Endothelial cell of umbilical vein (primary cell): ENCODE data around the gene GLRX5. TPM values are rescaled to one million over a fixed set of nuclear protein-coding genes. Genes with fewer than 3 reads are reported as not detected.

Experiments
- BruUV-seq: library from RNA; stranded (reverse); fragments of 400-500 nt; replicated peaks from 2 replicates; lab custom pipeline; 2021; lab: Mats Ljungman, UMichigan
- CTCF ChIA-PET: fragments of 300-600, 350-600 bp; sonication (Branson Sonifier 250); formaldehyde crosslinking; loops from one replicate; lab custom pipeline; 2021; ENCODE audit warnings: antibody characterized with exemption, inconsistent platforms; lab: Charles Lee
- POLR2A ChIA-PET: fragments of 300-600, 350-600 bp; sonication (Branson Sonifier 250); formaldehyde crosslinking; loops from one replicate; lab custom pipeline; 2021; ENCODE audit warnings: antibody characterized with exemption, inconsistent platforms; lab: Charles Lee
- DNase-seq: peaks from one replicate; pipeline ENCODE4 v3.0.0-alpha.2; 2011; ENCODE audit warnings: low read depth, low spot score
- FAIRE-seq: peaks from 2 replicates; lab custom pipeline; 2011; peaks lifted over from hg19 to GRCh38; lab: Jason Lieb, UNC
- H2AFZ ChIP-seq: 2 replicates; pipeline ENCODE4 v1.6.0; 2012; ENCODE audit warnings: low read depth, low read length, control low read depth, inconsistent platforms
- H3K27ac ChIP-seq: 2 replicates; pipeline ENCODE4 v1.5.1; 2011; ENCODE audit warnings: low read depth, mild to moderate bottlenecking, control low read depth, low read length, moderate library complexity; ENCODE audit not compliant: insufficient read depth
- H3K27me3 ChIP-seq, 2 experiments: 2 replicates each; pipeline versions ENCODE4 v1.6.0 to v1.6.1; 2011; ENCODE audit warnings: low read length in 2 of 2, mixed read lengths in 1 of 2; ENCODE audit not compliant: control insufficient read depth in 2 of 2, insufficient read depth in 2 of 2
- H3K36me3 ChIP-seq, 2 experiments: 2 replicates in 1 of 2; 3 replicates in 1 of 2; pipeline ENCODE4 v1.5.1; 2011; ENCODE audit warnings: low read length in 2 of 2, mild to moderate bottlenecking in 1 of 2, moderate library complexity in 1 of 2; ENCODE audit not compliant: control insufficient read depth in 2 of 2, insufficient read depth in 2 of 2; ENCODE audit errors: extremely low read depth in 1 of 2
- H3K4me1 ChIP-seq: 3 replicates; pipeline ENCODE4 v1.5.1; 2011; ENCODE audit warnings: mild to moderate bottlenecking, low read length; ENCODE audit not compliant: control insufficient read depth, insufficient read depth; ENCODE audit errors: extremely low read depth
- H3K4me2 ChIP-seq: 2 replicates; pipeline ENCODE4 v1.6.1; 2011; ENCODE audit warnings: low read length, control low read depth, mixed read lengths; ENCODE audit not compliant: insufficient read depth
- H3K4me3 ChIP-seq, 3 experiments: fragments of 200-600 bp in 1 of 3; sonication (generic), shearing (Covaris generic) in 1 of 3; replicated peaks in 1 of 3; 2 replicates each; pipeline ENCODE4 v1.5.1; 2011 to 2016; ENCODE audit warnings: control low read depth in 3 of 3, low read length in 3 of 3, mild to moderate bottlenecking in 2 of 3, inconsistent platforms in 1 of 3, low read depth in 1 of 3, moderate library complexity in 1 of 3; ENCODE audit not compliant: insufficient read depth in 1 of 3
- H3K79me2 ChIP-seq: 2 replicates; pipeline ENCODE4 v1.6.0; 2012; ENCODE audit warnings: low read length, inconsistent platforms; ENCODE audit not compliant: control insufficient read depth, insufficient read depth
- H3K9ac ChIP-seq: replicated peaks from 2 replicates; pipeline ENCODE3; 2011; ENCODE audit warnings: low read length, control low read depth; ENCODE audit not compliant: insufficient read depth; ENCODE audit errors: extremely low read depth
- H3K9me1 ChIP-seq: replicated peaks from 3 replicates; pipeline ENCODE4 v1.6.0; 2011; ENCODE audit warnings: mild to moderate bottlenecking, low read length; ENCODE audit not compliant: control insufficient read depth, insufficient read depth; ENCODE audit errors: extremely low read depth
- H3K9me3 ChIP-seq: replicated peaks from 2 replicates; pipeline ENCODE4 v1.5.1; 2012; ENCODE audit warnings: low read length, inconsistent platforms; ENCODE audit not compliant: control insufficient read depth, insufficient read depth
- H4K20me1 ChIP-seq: replicated peaks from 2 replicates; pipeline ENCODE3; 2011; ENCODE audit warnings: mild to moderate bottlenecking, low read length; ENCODE audit not compliant: control insufficient read depth, insufficient read depth; ENCODE audit errors: extremely low read depth
- EZH2 ChIP-seq: IDR thresholded peaks from 2 replicates; pipeline ENCODE4 v1.6.1; 2012; ENCODE audit warnings: borderline replicate concordance, low read depth, mild to moderate bottlenecking, moderate library complexity, low read length, inconsistent platforms; ENCODE audit not compliant: severe bottlenecking
- FOS ChIP-seq: IDR thresholded peaks from 2 replicates; pipeline ENCODE4 v1.6.1; 2011; ENCODE audit warnings: mild to moderate bottlenecking, low read length, moderate library complexity, borderline replicate concordance; ENCODE audit not compliant: insufficient read depth
- GATA2 ChIP-seq: IDR thresholded peaks from 2 replicates; pipeline ENCODE4 v1.7.0; 2011; ENCODE audit warnings: low read depth, mild to moderate bottlenecking, moderate library complexity, mixed read lengths, low read length; ENCODE audit not compliant: insufficient read length, insufficient read depth
- JUN ChIP-seq: IDR thresholded peaks from 2 replicates; pipeline ENCODE4 v1.6.1; 2011; ENCODE audit warnings: borderline replicate concordance, low read depth; ENCODE audit not compliant: insufficient read length, insufficient read depth
- MYC ChIP-seq: IDR thresholded peaks from one replicate; pipeline ENCODE4 v1.6.1; 2011; ENCODE audit warnings: mild to moderate bottlenecking, low read depth, low read length
- POLR2A ChIP-seq: IDR thresholded peaks from 2 replicates; pipeline ENCODE4 v1.6.1; 2012; ENCODE audit warnings: low read depth, mild to moderate bottlenecking, control low read depth, low read length
- POLR2AphosphoS5 ChIP-seq: IDR thresholded peaks from 2 replicates; pipeline ENCODE4 v1.6.1; 2012; ENCODE audit warnings: low read depth, mild to moderate bottlenecking, control low read depth, low read length, moderate library complexity; ENCODE audit not compliant: insufficient read depth
- dilution Hi-C: fragments of 300-500 bp; cut with MboI; formaldehyde crosslinking; loops from one replicate; pipeline ENCODE4 v1.15.0; 2019; ENCODE audit warnings: low sequenced_read_pairs; ENCODE audit not compliant: extremely low pct_ligation_motif_present
- intact Hi-C: fragments of 100-400 bp; cut with micrococcal nuclease; formaldehyde crosslinking; loops from one replicate; pipeline ENCODE4 v1.10.0; 2022
- polyA plus RNA-seq, 4 experiments: library from polyadenylated mRNA; depleted of rRNA in 3 of 4; stranded (reverse) in 3 of 4; unstranded in 1 of 4; fragments of >200 nt; gene quantifications; 2 replicates each; pipeline versions ENCODE4 v1.2.1 to v1.2.3, GENCODE V29; 2011 to 2012; ENCODE audit warnings: missing spikeins in 1 of 4
- total RNA-seq: library from RNA; stranded (reverse); gene quantifications from 2 replicates; pipeline ENCODE4 v1.2.3, GENCODE V29; 2021
- TF ChIP-seq, protein P1 (sequence below): IDR thresholded peaks from 2 replicates; pipeline ENCODE4 v1.6.1; 2011; ENCODE audit not compliant: insufficient read depth, insufficient read length
- TF ChIP-seq, protein P2 (sequence below), 2 donors: IDR thresholded peaks; 1 replicate in 1 of 2; 2 replicates in 1 of 2; pipeline ENCODE4 v1.5.1; 2011; ENCODE audit warnings: low read length in 2 of 2, mild to moderate bottlenecking in 2 of 2, moderate library complexity in 2 of 2, control low read depth in 1 of 2, inconsistent platforms in 1 of 2, low read depth in 1 of 2; ENCODE audit not compliant: insufficient read depth in 1 of 2; ENCODE audit errors: extremely low read depth in 1 of 2

Gene GLRX5
- total and polyA plus RNA-seq, 2 donors (not counting 3 experiments of a cell fraction or from before 2014, with no cell fraction given) = 42.6 to 52.0 TPM

- no peak for TF ChIP-seq POLR2A
- TF ChIP-seq, protein P1, sequence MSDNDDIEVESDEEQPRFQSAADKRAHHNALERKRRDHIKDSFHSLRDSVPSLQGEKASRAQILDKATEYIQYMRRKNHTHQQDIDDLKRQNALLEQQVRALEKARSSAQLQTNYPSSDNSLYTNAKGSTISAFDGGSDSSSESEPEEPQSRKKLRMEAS = no peak
- TF ChIP-seq FOS = no peak
- no peak for TF ChIP-seq MYC
- no peak for TF ChIP-seq GATA2
- no peak for TF ChIP-seq POLR2AphosphoS5
- TF ChIP-seq JUN = no peak
- no peak for TF ChIP-seq EZH2
- TF ChIP-seq, protein P2, sequence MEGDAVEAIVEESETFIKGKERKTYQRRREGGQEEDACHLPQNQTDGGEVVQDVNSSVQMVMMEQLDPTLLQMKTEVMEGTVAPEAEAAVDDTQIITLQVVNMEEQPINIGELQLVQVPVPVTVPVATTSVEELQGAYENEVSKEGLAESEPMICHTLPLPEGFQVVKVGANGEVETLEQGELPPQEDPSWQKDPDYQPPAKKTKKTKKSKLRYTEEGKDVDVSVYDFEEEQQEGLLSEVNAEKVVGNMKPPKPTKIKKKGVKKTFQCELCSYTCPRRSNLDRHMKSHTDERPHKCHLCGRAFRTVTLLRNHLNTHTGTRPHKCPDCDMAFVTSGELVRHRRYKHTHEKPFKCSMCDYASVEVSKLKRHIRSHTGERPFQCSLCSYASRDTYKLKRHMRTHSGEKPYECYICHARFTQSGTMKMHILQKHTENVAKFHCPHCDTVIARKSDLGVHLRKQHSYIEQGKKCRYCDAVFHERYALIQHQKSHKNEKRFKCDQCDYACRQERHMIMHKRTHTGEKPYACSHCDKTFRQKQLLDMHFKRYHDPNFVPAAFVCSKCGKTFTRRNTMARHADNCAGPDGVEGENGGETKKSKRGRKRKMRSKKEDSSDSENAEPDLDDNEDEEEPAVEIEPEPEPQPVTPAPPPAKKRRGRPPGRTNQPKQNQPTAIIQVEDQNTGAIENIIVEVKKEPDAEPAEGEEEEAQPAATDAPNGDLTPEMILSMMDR (IDR thresholded peaks at IDR 0.05; ENCODE audit: extremely low read depth in 1 of 2, insufficient read depth in 1 of 2, low read depth in 1 of 2, low read length in 2 of 2) = no peak
- no peak overlapping the region for H3K4me3 ChIP-seq
- no peaks in the 10 kb centered on the region for H3K4me1 ChIP-seq
- FAIRE-seq (no peak), DNase-seq (no peak)
- H3K27me3 ChIP-seq = no peaks in the 10 kb centered on the region
- intact Hi-C loops = no loop called here
- no peak overlapping the region for H3K4me2 ChIP-seq
- no peaks in the 10 kb centered on the region for H3K36me3 ChIP-seq
- no peaks in the 10 kb centered on the region for H3K9me1 ChIP-seq
- no peaks in the 10 kb centered on the region for H4K20me1 ChIP-seq
- no peaks in the 10 kb centered on the region for H3K9me3 ChIP-seq
- no TSS peak for BruUV-seq
- no peak overlapping the region for H3K9ac ChIP-seq
- no peak overlapping the region for H3K27ac ChIP-seq
- ChIA-PET CTCF (interaction anchor here (1.2 kb wide), 1 partner anchor 150 kb away, joined by 3 read pairs; no protein-coding TSS in a partner anchor), POLR2A (no interaction called here)
- dilution Hi-C loops = no loop called here
- no peak overlapping the region for H2AFZ ChIP-seq
- H3K79me2 ChIP-seq = no peaks in the 10 kb centered on the region
Observed at GRCh38 chr14:95577067-95577800, 42.4 kb downstream of the GLRX5 start.
